Prostate gland (tissue), 2 donors: Measurements from ENCODE around the gene RAVER2.

ENCODE experiments used
- CTCF ChIP-seq, 4 experiments: fragments of 200-600 bp in 2 of 4; fragments of 450-650 bp in 2 of 4; sonication (generic) in 2 of 4; IDR thresholded peaks; 1 replicate in 3 of 4; 2 replicates in 1 of 4; pipeline ENCODE4 v1.5.1; 2016 to 2019; ENCODE audit warnings: antibody characterized with exemption in 4 of 4, mild to moderate bottlenecking in 2 of 4, moderate library complexity in 2 of 4
- POLR2A ChIP-seq: fragments of 450-650 bp; IDR thresholded peaks from one replicate; pipeline ENCODE4 v1.6.1; 2016; ENCODE audit warnings: antibody characterized with exemption, mild to moderate bottlenecking

- no peak for TF ChIP-seq CTCF (IDR thresholded peaks at IDR 0.05)
- no peak for TF ChIP-seq POLR2A
Measured at GRCh38 chr1:64848136-64848535, 103.3 kb downstream of the RAVER2 start.
